Uterus (tissue), 2 donors: Measurements from ENCODE around the gene ARSG.

ENCODE experiments used
- CTCF ChIP-seq, 4 experiments: fragments of 200-600 bp in 2 of 4; fragments of 450-650 bp in 2 of 4; sonication (generic) in 2 of 4; IDR thresholded peaks; one replicate each; pipeline ENCODE4 v1.5.1; 2016 to 2019; ENCODE audit warnings: antibody characterized with exemption in 4 of 4, mild to moderate bottlenecking in 2 of 4, moderate library complexity in 1 of 4
- POLR2A ChIP-seq, 2 donors: fragments of 450-650 bp; IDR thresholded peaks; one replicate each; pipeline ENCODE4 v1.6.1; 2016; ENCODE audit warnings: antibody characterized with exemption in 2 of 2, mild to moderate bottlenecking in 1 of 2, moderate library complexity in 1 of 2

GRCh38 chr17:68246271-68247028, 44.8 kb upstream of the ARSG start:
- TF ChIP-seq CTCF (IDR thresholded peaks at IDR 0.05) (no peak), POLR2A (IDR thresholded peaks at IDR 0.05) (no peak)
